Fibroblast of peridontal ligament (primary cell): Measurements from ENCODE around the gene PAXX.

Experiments
- DNase-seq: peaks from one replicate; pipeline ENCODE4 v3.0.0-alpha.2; 2010; ENCODE audit errors: extremely low read depth

The PAXX gene

DNA sequence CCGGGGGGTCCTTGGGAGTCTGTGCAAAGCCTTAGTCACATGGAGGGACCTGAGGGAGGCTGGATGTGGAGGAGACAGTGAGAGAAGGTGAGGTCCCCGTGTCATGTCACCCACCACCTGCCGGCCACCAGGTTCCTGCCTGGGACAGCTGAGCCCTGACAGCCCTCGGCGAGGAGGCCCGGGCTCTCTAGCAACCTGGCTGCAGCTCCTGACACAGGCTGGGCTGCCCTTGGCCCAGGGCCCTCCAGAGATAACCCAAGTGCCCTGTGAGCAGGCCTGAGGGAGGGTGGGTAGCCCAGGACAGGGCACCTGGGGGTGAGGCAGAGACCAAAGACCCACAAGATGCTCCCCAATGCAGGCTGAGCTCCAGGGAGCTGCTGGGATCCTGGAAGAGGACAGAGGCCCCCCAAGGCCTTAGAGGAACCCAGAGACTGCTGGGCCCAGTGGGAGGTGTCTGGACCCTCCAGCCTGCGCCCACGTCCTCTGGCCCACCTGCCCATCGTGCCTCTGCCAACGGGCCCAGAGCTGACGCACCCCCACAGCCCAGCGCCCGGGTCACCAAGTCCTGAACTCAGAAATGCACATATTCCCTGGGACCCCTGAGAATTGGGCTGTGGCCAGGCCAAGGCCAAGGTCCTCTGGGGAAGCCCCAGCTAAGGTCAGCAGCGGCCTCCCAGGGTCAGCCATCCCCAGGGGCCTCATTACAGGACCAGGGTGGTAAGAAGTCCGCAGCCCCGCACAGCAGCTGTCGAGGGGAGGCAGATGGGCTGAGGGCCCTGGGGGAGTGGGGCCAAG, 23.7 kb upstream of the PAXX start:
- no peak for DNase-seq

DNA sequence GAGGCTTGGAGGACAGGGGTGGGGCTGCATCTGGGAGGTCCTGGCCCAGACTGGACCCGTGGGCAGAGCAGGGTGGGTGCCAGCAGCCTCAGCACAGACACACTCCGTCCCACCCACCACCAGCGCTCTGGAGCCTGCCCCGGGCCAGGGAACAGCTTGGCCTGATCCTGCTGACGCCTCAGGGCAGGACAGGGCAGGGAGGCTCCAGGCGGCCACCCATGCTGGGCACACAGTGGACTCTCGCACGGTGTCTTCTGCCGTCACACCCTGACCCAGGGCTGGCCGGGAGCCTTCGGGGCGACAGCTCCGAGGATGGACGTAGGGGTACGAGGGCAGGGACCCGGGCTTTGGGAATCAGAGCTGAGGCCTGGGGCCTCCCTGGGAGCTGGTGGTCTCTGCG, 23.1 kb upstream of the PAXX start:
- no peak for DNase-seq

DNA sequence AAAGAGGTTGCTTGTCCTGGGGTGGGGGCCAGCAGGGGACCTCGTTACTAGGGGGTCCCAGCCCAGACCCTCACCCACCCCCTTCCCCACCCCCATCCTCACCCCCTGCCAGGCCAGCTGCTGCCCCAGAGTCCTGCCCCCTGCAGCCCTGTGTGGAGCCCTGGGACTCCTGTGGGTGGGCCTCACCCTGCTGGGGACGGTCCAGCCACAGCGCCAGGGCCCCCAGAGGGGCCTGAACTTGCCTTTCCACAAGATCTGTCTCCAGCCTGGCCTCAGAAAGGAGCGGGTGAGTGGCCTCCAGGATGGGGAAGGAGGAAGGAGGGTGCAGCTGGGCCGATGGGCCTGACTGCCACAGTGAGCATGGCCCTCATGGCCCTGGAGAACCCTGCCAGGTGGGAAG, 22.4 kb upstream of the PAXX start:
- DNase-seq = no peak

- DNase-seq = no peak
Observed at GRCh38 chr9:136970361-136970760, 21.9 kb upstream of the PAXX start.

DNA sequence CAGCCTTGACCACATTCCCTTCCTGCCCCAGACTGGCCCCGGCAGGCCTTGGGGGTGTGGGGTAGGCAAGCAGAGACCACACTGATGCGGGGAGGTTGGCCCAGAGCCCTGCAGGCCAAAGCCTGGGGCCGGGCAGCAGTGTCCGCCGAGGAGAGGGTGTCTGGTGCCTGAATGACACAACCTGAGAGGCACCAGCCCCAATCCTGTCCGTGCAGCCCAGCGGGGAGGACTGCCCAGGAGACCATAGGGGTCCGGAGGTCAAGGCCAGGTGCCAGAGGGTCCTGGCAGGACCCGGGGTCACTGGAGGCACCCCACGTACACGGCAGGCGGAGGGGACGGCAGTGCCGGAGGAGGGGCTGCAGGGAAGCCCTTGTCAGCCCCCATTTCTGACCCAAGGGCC, 20.5 kb upstream of the PAXX start:
- no peak for DNase-seq

- DNase-seq = no peak
Observed at GRCh38 chr9:136972335-136972734, 19.9 kb upstream of the PAXX start.

- DNase-seq = no peak
Observed at GRCh38 chr9:136972743-136973142, 19.5 kb upstream of the PAXX start.

DNA sequence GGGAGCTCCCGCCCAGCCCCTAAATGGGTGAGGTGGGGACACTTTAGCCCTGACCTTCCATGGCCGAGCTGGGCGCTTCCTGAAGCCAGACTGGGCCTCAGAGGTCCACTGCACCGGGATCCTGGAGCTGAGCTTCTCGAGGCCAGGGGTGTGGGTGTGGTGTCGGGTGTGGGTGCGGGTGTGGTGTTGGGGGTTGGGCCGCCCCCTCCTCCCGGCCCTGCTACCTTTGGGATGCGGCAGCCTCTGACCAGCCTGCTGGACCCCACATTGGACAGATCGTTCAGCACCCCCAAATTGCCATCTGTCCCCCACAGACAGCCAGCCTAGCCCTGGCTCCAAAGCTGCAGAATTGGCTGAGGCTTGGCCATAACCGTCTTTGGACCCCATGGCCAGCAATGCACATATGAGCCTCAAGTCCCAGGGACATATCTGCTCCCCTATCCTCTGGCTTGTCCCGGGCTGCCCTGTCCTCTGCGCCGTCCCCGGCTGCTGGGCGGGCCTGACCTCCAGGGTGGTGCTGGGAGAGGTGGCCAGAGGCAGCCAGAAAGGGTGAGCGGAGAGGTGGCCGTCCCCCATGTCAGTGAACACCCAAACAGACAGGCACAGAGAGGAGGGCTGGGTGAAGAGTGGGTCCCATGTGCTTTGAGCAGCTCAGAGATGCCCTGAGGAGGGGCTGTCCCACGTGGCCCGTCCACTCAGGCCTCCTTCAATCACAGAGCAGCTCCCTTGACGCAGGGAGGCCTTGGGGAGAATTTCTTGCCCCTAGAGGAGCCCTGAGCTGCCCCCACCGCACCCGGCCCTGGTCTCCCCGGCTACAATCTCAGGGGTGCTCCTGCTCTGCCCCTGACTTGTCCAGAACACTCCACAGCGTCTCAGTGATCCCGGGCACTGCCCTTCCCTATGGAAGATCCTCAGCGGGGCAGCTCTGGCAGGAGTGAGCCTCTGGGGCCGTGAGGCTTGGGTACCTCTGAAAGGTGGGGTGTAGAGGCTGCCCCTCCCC, 18.3 kb upstream of the PAXX start:
- no peak for DNase-seq

- DNase-seq = no peak
Observed at GRCh38 chr9:136974817-136975535, 17.2 kb upstream of the PAXX start.

DNA sequence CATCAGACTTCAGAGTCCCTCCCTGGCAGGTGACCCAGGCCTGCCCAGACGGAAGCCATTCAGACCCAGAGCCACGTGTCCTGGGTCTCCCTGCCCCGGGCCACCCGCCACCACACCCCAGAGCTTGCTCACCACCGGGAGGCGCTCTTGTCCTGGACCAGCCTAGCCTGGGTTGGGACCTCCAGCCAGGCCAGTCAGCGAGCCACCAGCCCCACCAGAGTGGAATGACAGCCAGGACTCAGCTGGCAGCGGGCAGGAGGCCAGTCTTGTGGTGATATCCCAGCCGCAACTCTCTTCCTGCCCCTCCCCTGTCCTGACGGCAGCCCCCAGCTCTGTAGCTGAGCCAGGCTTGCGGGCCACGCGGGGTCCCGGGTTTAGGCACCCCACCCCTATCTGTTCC, 16.6 kb upstream of the PAXX start:
- DNase-seq = no peak

- no peak for DNase-seq
Observed at GRCh38 chr9:136977223-136977622, 15.0 kb upstream of the PAXX start, which contains the start of gene PTGDS. PTGDS (plus strand) TSS chr9:136977504; CDS start chr9:136977579, 75 bp downstream.

- no peak for DNase-seq
Observed at GRCh38 chr9:136977649-136978072, 14.6 kb upstream of the PAXX start.

DNA sequence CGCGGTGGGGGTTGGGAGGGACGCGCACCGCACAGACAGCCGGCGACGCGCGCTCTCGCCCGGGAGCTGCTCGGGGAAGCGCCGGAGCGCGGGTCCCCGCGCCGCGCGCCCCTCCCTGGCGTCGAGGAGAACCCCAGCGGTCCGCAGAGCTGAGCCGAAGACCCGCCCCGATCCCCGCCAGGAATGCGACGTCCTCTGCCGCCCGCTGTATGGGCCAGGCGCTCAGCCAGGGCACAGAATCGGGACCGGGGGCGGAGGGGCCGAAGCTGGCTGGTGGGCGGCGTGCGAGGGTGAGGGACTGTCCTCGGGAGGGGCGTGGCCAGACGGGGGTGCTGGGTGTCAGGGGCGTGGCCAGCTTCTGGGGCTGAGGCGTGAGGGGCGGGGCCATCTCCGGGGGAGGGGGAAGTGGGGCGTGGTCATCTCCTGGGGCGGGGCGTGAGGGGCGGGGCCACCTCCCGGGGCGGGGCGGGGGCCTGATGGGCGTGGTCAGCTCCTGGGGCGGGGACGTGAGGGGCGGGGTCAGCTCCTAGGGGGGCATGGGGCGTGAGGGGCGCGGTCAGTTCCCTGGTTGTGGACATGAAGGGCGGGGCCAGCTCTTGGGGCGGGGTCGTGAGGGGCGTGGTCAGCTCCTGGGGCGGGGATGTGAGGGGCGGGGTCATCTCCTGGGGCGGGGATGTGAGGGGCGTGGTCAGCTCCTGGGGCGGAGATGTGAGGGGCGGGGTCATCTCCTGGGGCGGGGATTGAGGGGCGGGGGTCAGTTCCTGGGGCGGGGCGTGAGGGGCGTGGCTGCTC, 14.0 kb upstream of the PAXX start:
- peak; percentile 11 for DNase-seq

GRCh38 chr9:136978865-136979544, 13.2 kb upstream of the PAXX start:
- no peak for DNase-seq

DNA sequence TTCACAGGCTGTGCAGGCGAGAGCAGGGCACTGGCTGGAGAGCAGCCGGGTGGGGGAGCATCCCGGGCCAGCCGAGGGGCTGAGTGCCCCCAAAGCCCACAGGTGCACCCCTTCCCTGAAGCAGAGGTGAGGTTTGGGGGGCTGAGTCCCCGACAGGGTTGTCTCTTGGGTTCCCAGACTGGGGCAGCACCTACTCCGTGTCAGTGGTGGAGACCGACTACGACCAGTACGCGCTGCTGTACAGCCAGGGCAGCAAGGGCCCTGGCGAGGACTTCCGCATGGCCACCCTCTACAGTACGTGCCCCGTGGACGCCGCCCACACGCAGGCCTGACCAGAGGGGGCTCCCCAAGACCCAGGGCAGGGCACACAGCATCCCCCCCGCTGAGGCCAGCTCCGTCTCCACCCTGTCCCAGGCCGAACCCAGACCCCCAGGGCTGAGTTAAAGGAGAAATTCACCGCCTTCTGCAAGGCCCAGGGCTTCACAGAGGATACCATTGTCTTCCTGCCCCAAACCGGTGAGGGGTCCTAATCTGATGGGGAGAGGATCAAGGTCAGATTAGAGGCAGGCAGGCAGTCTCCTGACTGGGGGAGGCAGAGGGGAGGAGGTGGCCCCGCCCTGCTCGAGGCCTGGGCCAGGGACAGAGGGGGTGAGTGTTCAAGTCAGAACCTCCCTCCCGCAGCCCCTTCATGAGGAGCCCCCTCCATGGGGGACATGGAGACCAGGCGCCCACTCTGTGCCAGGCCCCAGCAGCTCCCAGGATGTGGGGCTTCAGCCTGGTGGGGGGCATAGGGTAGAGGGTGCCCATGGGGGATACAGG, 12.2 kb upstream of the PAXX start:
- DNase-seq = no peak

GRCh38 chr9:136980669-136981478, 11.3 kb upstream of the PAXX start:
- no peak for DNase-seq

GRCh38 chr9:136981588-136982231, 10.5 kb upstream of the PAXX start:
- no peak for DNase-seq
